ENCODE results near the gene HOXB8.

HOXB8 gene

GRCh38 chr17:48615047-48615962 lies at the start of gene HOXB8:
Gene HOXB8, minus strand, starts transcription at chr17:48615292. Its CDS starts 588 bp downstream, at chr17:48614704.
- DNase-seq (ENCODE audit: low spot score), result no peak

GRCh38 chr17:48663134-48663924 lies 48.2 kb upstream of the HOXB8 start:
- no peak for DNase-seq (ENCODE audit: low spot score)

GRCh38 chr17:48655913-48656312 lies 40.8 kb upstream of the HOXB8 start:
- DNase-seq (ENCODE audit: low spot score), result no peak

- no peak for DNase-seq (ENCODE audit: low spot score)
Measured at GRCh38 chr17:48649741-48650140, 34.6 kb upstream of the HOXB8 start.

GRCh38 chr17:48647963-48648245 lies 32.8 kb upstream of the HOXB8 start:
- no peak for DNase-seq (ENCODE audit: low spot score)

GRCh38 chr17:48647103-48647962 lies 32.2 kb upstream of the HOXB8 start:
- DNase-seq (ENCODE audit: low spot score), result no peak

GRCh38 chr17:48646183-48647102 lies 31.4 kb upstream of the HOXB8 start:
- DNase-seq (ENCODE audit: low spot score), result no peak

GRCh38 chr17:48645639-48646182 lies 30.6 kb upstream of the HOXB8 start:
- DNase-seq (ENCODE audit: low spot score), result no peak

GRCh38 chr17:48644910-48645557 lies 29.9 kb upstream of the HOXB8 start:
- no peak for DNase-seq (ENCODE audit: low spot score)

GRCh38 chr17:48644159-48644558 lies 29.1 kb upstream of the HOXB8 start:
- DNase-seq (ENCODE audit: low spot score), result no peak

GRCh38 chr17:48643697-48644012 lies 28.6 kb upstream of the HOXB8 start:
- DNase-seq (ENCODE audit: low spot score), result no peak

- DNase-seq (ENCODE audit: low spot score), result peak; percentile 15
Measured at GRCh38 chr17:48642843-48643696, 28.0 kb upstream of the HOXB8 start.

GRCh38 chr17:48642059-48642842 lies 27.2 kb upstream of the HOXB8 start:
- DNase-seq (ENCODE audit: low spot score), result no peak

- DNase-seq (ENCODE audit: low spot score), result no peak
Measured at GRCh38 chr17:48641541-48642058, 26.5 kb upstream of the HOXB8 start.

- no peak for DNase-seq (ENCODE audit: low spot score)
Measured at GRCh38 chr17:48640858-48641180, 25.7 kb upstream of the HOXB8 start.

GRCh38 chr17:48639982-48640857 lies 25.1 kb upstream of the HOXB8 start:
- DNase-seq (ENCODE audit: low spot score), result no peak

GRCh38 chr17:48639136-48639535 lies 24.0 kb upstream of the HOXB8 start:
- DNase-seq (ENCODE audit: low spot score), result no peak
